GM23248 (cell line): Measurements from ENCODE around the gene ADAMTSL4.

Experiments
- EZH2 ChIP-seq: fragments of 200-600 bp; sonication (generic); IDR thresholded peaks from 2 replicates; pipeline ENCODE4 v1.6.1; 2018; ENCODE audit warnings: antibody characterized with exemption, mild to moderate bottlenecking; ENCODE audit not compliant: insufficient read depth, poor library complexity, severe bottlenecking
- EZH2phosphoT487 ChIP-seq: fragments of 200-600 bp; sonication (generic); IDR thresholded peaks from 2 replicates; pipeline ENCODE4 v1.6.1; 2018; ENCODE audit warnings: antibody characterized with exemption, moderate library complexity, mild to moderate bottlenecking, low read depth; ENCODE audit not compliant: insufficient read depth

- TF ChIP-seq EZH2 (no peak), EZH2phosphoT487 (no peak)
Observed at GRCh38 chr1:150536836-150537731, 12.1 kb upstream of the ADAMTSL4 start.
